ENCODE measurements around the gene PARD3B.

GRCh38 chr2:205408696-205409095 lies 863.4 kb downstream of the PARD3B start:
- TF ChIP-seq GATA3 (IDR thresholded peaks at IDR 0.05; ENCODE audit: low read depth, low read length) (no peak; the same call in 1 of the 2 replicates), GATA2 (IDR thresholded peaks at IDR 0.05; ENCODE audit: low read depth, low read length) (peak; percentile 44; the same call in 1 of the 2 replicates)

All from SH-SY5Y (cell line).